Measurements from ENCODE around the gene DESI1.

GRCh38 chr22:41659941-41660340, 39.1 kb upstream of the DESI1 start:
- TF ChIP-seq CTCF (IDR thresholded peaks at IDR 0.05), result no peak
- TF ChIP-seq POLR2A (IDR thresholded peaks at IDR 0.05), result no peak
